ENCODE measurements around the gene SLC26A3.

DNA sequence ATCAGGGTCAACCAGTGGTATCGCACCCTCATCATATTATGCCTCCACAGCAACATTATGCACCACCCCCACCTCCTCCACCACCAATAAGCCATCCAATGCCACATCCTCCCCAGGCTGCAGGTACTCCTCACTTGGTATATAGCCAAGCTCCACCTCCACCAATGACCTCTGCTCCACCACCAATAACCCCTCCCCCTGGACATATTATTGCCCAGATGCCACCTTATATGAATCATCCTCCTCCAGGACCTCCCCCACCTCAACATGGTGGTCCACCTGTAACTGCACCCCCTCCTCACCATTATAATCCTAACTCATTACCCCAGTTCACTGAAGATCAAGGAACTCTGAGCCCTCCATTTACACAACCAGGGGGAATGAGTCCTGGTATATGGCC is 44.4 kb downstream of the SLC26A3 start:
- TF ChIP-seq EZH2 (IDR thresholded peaks at IDR 0.05; ENCODE audit: insufficient read depth, poor library complexity, severe bottlenecking) = no peak
- TF ChIP-seq EZH2phosphoT487 (IDR thresholded peaks at IDR 0.05; ENCODE audit: insufficient read depth, low read depth) = no peak

All from GM23248 (cell line).